NT2/D1 (cell line): ENCODE measurements around the gene SHC2.

Experiments used
- SUZ12 ChIP-seq: IDR thresholded peaks from 2 replicates; pipeline ENCODE4 v1.6.1; 2011; ENCODE audit not compliant: insufficient read length, insufficient read depth; ENCODE audit errors: extremely low read depth
- YY1 ChIP-seq: IDR thresholded peaks from 2 replicates; pipeline ENCODE4 v1.6.1; 2011; ENCODE audit not compliant: insufficient read length, insufficient read depth
- ZNF274 ChIP-seq: IDR thresholded peaks from 2 replicates; pipeline ENCODE4 v1.6.1; 2011; ENCODE audit warnings: mild to moderate bottlenecking, low read depth, low read length

DNA sequence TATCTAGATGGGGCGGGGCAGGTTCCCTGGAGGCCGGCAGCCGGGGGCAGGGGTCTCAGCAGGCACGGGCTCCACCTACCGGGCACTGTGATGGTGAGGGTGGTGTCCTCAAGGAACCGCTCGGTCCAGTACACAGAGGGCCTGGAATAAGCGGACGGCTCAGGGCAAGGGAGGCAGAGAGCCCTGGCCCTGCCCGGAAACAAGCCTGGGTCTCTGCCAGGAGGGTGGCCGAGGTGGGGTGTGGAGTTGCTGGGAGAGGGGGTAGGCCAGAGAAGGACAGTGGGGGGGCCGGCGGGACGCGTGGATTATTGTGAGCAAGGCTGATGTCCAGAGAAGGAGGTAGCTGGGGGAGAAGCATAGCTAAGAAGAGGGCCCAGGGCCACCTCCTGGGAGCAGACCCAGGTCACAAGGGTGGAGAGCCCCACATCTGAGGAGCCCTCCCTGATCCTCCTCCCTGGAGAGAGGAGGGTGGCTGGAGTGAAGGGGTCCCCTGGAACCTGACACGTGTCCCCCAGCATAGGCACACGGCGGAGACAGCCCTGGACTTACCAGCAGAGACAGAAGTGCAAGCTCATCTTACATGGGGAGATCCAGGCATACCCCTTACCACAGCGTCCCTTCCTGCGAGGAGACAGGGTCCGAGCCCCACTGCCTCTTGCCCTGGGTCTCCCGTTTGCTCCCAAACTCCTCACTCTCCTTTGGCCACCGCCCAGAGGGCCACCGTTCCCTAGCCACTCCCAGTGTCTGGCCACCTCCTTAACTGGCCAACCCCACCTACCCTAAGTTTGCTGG is 87.2 kb downstream of the SHC2 start:
- TF ChIP-seq ZNF274 (no peak), YY1 (no peak), SUZ12 (no peak)
